ENCODE measurements around the gene NLRP3. TPM values are rescaled to one million over a fixed set of nuclear protein-coding genes. Genes with fewer than 3 reads are reported as not detected.

NLRP3 gene
- total and polyA plus RNA-seq, 12 donors, result 0.28 to 6.1 (median 0.78) TPM

DNA sequence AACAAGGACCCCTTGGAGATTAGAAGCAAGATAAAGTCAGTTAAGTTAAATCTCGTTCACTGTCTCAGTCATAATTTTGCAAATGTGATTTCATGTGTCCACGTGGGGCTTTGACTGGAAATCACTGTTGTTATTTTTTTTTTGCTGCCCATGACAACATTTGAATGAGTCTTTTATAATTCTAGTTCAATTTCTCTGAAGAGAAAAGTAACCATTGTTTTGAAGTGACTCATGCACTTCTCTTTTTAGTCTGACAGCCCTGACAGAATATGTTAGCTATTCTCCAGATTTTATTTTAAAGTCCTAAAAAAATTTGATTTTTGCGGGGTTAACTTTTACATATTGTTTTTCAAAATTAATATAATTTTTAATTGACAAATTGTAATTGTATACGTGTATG lies 30.7 kb upstream of the NLRP3 start:
- intact Hi-C loops (cut with DNase I), result loop anchor here in 2 of 10 donors (5.0 kb wide), 1 partner anchor 102 kb away; no protein-coding TSS in a partner anchor
- TF ChIP-seq, protein P1, sequence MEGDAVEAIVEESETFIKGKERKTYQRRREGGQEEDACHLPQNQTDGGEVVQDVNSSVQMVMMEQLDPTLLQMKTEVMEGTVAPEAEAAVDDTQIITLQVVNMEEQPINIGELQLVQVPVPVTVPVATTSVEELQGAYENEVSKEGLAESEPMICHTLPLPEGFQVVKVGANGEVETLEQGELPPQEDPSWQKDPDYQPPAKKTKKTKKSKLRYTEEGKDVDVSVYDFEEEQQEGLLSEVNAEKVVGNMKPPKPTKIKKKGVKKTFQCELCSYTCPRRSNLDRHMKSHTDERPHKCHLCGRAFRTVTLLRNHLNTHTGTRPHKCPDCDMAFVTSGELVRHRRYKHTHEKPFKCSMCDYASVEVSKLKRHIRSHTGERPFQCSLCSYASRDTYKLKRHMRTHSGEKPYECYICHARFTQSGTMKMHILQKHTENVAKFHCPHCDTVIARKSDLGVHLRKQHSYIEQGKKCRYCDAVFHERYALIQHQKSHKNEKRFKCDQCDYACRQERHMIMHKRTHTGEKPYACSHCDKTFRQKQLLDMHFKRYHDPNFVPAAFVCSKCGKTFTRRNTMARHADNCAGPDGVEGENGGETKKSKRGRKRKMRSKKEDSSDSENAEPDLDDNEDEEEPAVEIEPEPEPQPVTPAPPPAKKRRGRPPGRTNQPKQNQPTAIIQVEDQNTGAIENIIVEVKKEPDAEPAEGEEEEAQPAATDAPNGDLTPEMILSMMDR (IDR thresholded peaks at IDR 0.05), result no peak
- peaks cover 0 to 6% (median 0%) of the 10 kb centered on the region in 11 donors for H3K9me3 ChIP-seq
- H3K27me3 ChIP-seq, result peaks cover 0 to 13% (median 0%) of the 10 kb centered on the region in 7 donors
- no peaks in the 10 kb centered on the region for H3K36me3 ChIP-seq
- DNase-seq, result no peak
- no peak overlapping the region for H3K27ac ChIP-seq
- WGBS, 2 donors, result 72 to 75% methylated on average over 4 of the region's 4 CpGs
- ATAC-seq, result no peak
- H3K4me3 ChIP-seq, result no peak overlapping the region
- peaks cover 0 to 18% (median 0%) of the 10 kb centered on the region in 9 donors for H3K4me1 ChIP-seq

DNA sequence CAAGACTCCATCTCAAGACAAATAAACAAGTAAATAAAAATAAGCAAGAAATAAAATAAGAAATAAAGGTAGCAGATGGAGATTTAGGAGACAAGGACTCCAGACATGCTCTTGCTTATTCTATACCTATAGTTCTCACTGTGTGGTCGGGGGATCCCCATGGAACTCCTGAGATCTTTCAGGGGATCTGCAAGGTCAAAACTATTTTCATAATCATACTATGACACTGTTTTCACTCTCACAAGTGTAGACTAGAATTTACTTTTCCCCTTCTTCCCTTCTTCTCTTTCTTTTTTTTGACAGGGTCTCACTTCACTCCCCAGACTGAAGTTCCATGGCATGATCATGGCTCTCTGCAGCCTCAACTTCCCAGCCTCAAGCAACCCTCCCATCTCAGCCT lies 29.8 kb upstream of the NLRP3 start:
- Histone ChIP-seq H3K36me3 (no peaks in the 10 kb centered on the region), H3K4me3 (no peak overlapping the region), H3K4me1 (peaks cover 0 to 24% (median 0%) of the 10 kb centered on the region in 9 donors), H3K27ac (no peak overlapping the region), H3K27me3 (peaks cover 0 to 13% (median 0%) of the 10 kb centered on the region in 7 donors), H3K9me3 (peaks cover 0 to 6% (median 0%) of the 10 kb centered on the region in 11 donors)
- no peak for ATAC-seq
- DNase-seq, result no peak
- 90% methylated on average over 1 of the region's 1 CpG for WGBS, 2 donors
- TF ChIP-seq, protein P1 (IDR thresholded peaks at IDR 0.05), result no peak
- intact Hi-C loops (cut with DNase I), result loop anchor here in 2 of 10 donors (5.0 kb wide), 1 partner anchor 101 kb away; no protein-coding TSS in a partner anchor

DNA sequence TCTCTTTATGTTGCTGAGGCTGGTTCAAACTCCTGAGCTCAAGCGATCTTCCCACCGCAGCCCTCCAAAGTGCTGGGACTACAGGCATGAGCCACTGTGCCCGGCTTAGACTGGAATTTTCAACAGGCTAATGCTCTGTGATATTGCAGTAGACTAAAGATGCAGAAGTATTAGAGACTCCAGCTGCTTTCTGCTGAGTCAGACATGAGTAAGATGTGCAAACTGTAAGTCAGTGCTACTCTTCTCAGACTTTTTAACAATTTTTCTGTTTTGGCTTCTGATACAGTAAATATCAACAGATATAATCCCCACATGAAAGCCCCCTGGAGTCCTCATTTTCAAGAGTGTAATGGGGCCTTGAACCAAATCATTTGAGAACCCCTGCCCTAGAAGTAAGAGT lies 29.3 kb upstream of the NLRP3 start:
- Histone ChIP-seq H3K4me1 (peaks cover 0 to 24% (median 0%) of the 10 kb centered on the region in 9 donors), H3K9me3 (peaks cover 0 to 6% (median 0%) of the 10 kb centered on the region in 11 donors), H3K27ac (peak overlapping the region in 1 of 10 donors; percentile 1), H3K27me3 (peaks cover 0 to 13% (median 0%) of the 10 kb centered on the region in 7 donors), H3K36me3 (no peaks in the 10 kb centered on the region), H3K4me3 (no peak overlapping the region)
- intact Hi-C loops (cut with DNase I), result loop anchor here in 2 of 10 donors (5.0 kb wide), 1 partner anchor 101 kb away; no protein-coding TSS in a partner anchor
- DNase-seq (no peak), ATAC-seq (no peak)
- TF ChIP-seq, protein P1 (IDR thresholded peaks at IDR 0.05), result no peak
- WGBS, 2 donors, result 84 to 89% methylated on average over 3 of the region's 3 CpGs

DNA sequence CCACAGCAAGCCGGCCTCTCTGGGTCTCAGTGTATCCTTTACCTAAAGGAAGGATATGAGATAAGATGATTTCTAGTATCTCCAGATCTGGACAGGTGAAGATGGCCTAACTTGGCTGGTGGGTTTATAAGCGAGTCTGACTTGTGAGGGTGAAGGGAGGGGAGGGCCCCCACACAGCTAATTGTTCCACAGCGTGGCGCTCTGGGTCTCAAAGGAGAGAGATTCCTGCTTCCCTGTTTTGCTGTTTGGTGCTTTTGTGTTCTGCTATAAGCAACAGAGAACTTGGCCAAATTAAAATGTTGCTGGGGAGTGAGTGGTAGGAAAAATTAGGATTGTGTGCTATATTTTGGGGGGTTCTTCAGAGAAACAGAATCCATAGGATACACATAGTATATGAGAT lies 28.9 kb upstream of the NLRP3 start:
- DNase-seq (no peak), ATAC-seq (no peak)
- no peak overlapping the region for H3K4me3 ChIP-seq
- H3K9me3 ChIP-seq, result peaks cover 0 to 6% (median 0%) of the 10 kb centered on the region in 11 donors
- TF ChIP-seq, protein P1 (IDR thresholded peaks at IDR 0.05), result no peak
- H3K27me3 ChIP-seq, result peaks cover 0 to 13% (median 0%) of the 10 kb centered on the region in 7 donors
- intact Hi-C loops (cut with DNase I), result loop anchor here in 2 of 10 donors (5.0 kb wide), 1 partner anchor 100 kb away; no protein-coding TSS in a partner anchor
- peaks cover 0 to 24% (median 0%) of the 10 kb centered on the region in 9 donors for H3K4me1 ChIP-seq
- H3K27ac ChIP-seq, result peak overlapping the region in 1 of 10 donors; percentile 1
- H3K36me3 ChIP-seq, result no peaks in the 10 kb centered on the region
- WGBS, 2 donors, result 61 to 65% methylated on average over 4 of the region's 4 CpGs

All from heart right ventricle (tissue), 16 donors.